Activated naive CD4-positive, alpha-beta T cell treated with anti-CD3 and anti-CD28 coated beads, Interleukin-2, amount 50 U/mL, for 24 hours (primary cell): Measurements from ENCODE around the gene C8B.

Source experiments
- H3K27ac Mint-ChIP-seq: one replicate; pipeline ENCODE4 v1.8.0; 2021; ENCODE audit warnings: mild to moderate bottlenecking, mixed read lengths
- H3K27me3 Mint-ChIP-seq: one replicate; pipeline ENCODE4 v1.8.0; 2021; ENCODE audit warnings: mixed read lengths
- H3K36me3 Mint-ChIP-seq: one replicate; pipeline ENCODE4 v1.8.0; 2021; ENCODE audit warnings: mixed read lengths
- H3K4me1 Mint-ChIP-seq: one replicate; pipeline ENCODE4 v1.8.0; 2021; ENCODE audit warnings: mixed read lengths
- H3K4me3 Mint-ChIP-seq: one replicate; pipeline ENCODE4 v1.8.0; 2021; ENCODE audit warnings: mild to moderate bottlenecking, mixed read lengths
- H3K9me3 Mint-ChIP-seq: one replicate; pipeline ENCODE4 v1.8.0; 2021; ENCODE audit warnings: mixed read lengths

Gene C8B

DNA sequence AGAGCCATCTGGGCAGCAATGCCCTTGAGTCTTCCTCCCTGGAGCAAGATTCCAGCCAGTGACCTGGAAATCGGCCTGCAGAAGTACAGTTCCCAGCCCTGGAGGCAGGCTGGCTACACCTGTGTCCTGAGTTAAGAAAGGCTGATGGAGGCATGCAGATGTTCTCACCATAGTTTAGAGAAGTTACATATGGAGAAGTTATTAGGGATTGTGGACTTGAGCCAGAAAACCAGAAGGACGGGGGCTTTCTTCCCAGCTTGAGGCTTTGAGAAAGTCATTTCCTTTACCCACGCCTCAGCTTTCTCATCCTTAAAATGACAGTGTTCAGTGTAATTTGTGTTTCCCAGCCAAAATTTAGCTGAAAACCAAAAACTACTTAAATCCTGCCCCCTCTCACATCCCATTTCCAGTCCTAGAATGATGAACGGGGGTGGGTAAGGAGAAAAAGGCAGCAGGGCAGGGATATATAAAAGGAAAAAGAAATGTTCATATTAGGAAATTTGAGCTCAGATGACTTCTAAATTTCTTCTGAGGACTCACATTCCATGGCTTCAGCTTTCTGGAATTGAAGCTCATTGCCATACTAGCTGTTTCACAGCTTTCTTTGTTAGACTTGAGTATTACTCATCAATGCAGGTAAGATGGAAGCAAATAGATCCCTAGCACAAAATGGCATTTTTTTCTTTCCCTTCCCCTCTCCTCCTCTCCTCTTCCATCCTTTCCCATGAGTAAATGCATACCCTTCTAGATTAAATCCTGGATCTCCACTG, 14.4 kb upstream of the C8B start:
- Mint-ChIP-seq H3K27ac (no peak overlapping the region), H3K9me3 (no peaks in the 10 kb centered on the region), H3K27me3 (no peaks in the 10 kb centered on the region), H3K4me3 (no peak overlapping the region), H3K36me3 (no peaks in the 10 kb centered on the region), H3K4me1 (no peaks in the 10 kb centered on the region)

DNA sequence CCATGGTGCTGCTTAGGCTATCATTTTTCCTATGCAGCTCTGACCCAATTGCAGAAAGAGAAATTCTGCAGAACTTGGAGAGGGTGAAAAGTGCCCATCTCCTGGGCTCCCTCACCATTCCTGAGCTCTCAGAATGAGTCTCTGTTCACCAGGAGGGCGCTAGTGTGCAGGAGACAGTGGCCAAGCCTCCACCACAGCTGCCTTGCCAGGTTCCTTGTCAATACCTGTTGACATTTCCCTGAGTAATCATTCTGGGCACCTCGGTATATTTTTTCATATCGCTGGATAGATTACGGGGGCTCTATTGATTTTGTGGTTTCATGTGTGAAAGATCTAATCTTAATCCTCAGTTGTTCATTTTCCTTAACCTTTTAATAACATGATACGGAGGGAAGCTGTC, 13.0 kb upstream of the C8B start:
- Mint-ChIP-seq H3K36me3 (no peaks in the 10 kb centered on the region), H3K9me3 (no peaks in the 10 kb centered on the region), H3K4me1 (no peaks in the 10 kb centered on the region), H3K4me3 (no peak overlapping the region), H3K27me3 (no peaks in the 10 kb centered on the region), H3K27ac (no peak overlapping the region)

DNA sequence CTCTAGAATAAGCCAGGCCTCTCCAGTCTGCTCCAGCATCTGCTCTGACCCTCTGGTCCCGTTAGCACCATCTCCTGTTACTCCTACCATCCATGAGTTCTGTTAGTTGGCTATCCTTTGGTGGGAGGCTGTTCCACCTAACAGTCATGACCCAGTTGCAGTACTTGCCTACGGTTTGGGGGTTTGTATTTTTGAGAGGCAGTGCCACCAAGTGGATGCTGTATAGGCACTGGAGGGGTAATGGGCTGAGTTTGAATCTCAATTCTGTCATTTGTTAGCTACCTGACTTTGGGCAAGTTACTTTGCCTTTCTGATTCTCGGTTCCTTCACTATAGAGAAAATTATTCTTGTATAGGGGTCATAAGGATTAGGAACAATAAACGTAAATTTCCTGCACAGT, 12.1 kb upstream of the C8B start:
- H3K4me1 Mint-ChIP-seq: no peaks in the 10 kb centered on the region
- H3K27me3 Mint-ChIP-seq: no peaks in the 10 kb centered on the region
- H3K27ac Mint-ChIP-seq: no peak overlapping the region
- H3K9me3 Mint-ChIP-seq: no peaks in the 10 kb centered on the region
- no peaks in the 10 kb centered on the region for H3K36me3 Mint-ChIP-seq
- H3K4me3 Mint-ChIP-seq: no peak overlapping the region

DNA sequence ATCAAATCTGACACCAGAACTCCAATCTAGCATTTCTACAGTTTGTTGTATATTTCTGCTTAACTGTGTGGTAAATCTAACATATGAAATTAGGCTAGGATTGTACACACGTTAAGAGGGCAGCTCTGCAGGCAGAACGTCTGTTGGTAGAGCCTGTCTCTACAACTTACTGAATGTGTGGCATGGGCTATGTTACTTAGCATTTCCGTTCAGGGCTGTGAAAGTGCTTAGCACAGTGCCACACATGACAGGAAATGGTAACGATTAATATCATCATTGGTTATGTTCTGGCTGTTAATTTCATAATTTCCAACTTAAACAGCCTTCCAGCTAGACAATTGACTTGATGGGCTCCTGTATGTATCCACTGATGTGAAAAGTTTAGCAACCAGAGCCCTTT, 9.6 kb upstream of the C8B start:
- Mint-ChIP-seq H3K4me3 (no peak overlapping the region), H3K27ac (no peak overlapping the region), H3K4me1 (no peaks in the 10 kb centered on the region), H3K36me3 (no peaks in the 10 kb centered on the region), H3K9me3 (no peaks in the 10 kb centered on the region), H3K27me3 (peaks cover 3% of the 10 kb centered on the region)

GRCh38 chr1:56973923-56974742, 8.3 kb upstream of the C8B start:
- Mint-ChIP-seq H3K27me3 (peaks cover 3% of the 10 kb centered on the region), H3K27ac (no peak overlapping the region), H3K4me3 (no peak overlapping the region), H3K4me1 (no peaks in the 10 kb centered on the region), H3K36me3 (no peaks in the 10 kb centered on the region), H3K9me3 (no peaks in the 10 kb centered on the region)

- Mint-ChIP-seq H3K27ac (no peak overlapping the region), H3K9me3 (peaks cover 4% of the 10 kb centered on the region), H3K27me3 (peaks cover 5% of the 10 kb centered on the region), H3K4me1 (no peaks in the 10 kb centered on the region), H3K4me3 (no peak overlapping the region), H3K36me3 (no peaks in the 10 kb centered on the region)
Measured at GRCh38 chr1:56972976-56973375, 7.2 kb upstream of the C8B start.

DNA sequence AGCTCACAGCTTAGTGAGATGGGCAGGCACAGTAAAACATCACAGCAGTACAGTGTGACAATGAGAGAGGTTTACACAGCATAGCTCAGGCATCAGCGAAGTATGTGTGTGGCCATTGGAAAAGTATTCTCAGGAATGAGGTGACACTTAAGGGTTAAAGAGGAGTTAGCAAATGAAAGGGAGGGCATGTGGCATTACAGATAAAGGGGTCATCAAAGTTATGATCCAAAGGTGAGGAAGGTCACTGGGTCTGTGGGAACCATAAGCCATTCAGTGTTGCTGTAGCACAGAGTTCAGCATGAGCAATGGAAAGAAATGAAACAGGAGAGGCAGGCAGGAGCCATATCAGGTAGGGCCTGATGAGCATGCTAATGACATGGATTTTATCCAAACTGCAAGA, 4.5 kb upstream of the C8B start:
- H3K4me3 Mint-ChIP-seq: no peak overlapping the region
- no peaks in the 10 kb centered on the region for H3K4me1 Mint-ChIP-seq
- H3K9me3 Mint-ChIP-seq: peaks cover 4% of the 10 kb centered on the region
- peaks cover 5% of the 10 kb centered on the region for H3K27me3 Mint-ChIP-seq
- H3K27ac Mint-ChIP-seq: no peak overlapping the region
- no peaks in the 10 kb centered on the region for H3K36me3 Mint-ChIP-seq

DNA sequence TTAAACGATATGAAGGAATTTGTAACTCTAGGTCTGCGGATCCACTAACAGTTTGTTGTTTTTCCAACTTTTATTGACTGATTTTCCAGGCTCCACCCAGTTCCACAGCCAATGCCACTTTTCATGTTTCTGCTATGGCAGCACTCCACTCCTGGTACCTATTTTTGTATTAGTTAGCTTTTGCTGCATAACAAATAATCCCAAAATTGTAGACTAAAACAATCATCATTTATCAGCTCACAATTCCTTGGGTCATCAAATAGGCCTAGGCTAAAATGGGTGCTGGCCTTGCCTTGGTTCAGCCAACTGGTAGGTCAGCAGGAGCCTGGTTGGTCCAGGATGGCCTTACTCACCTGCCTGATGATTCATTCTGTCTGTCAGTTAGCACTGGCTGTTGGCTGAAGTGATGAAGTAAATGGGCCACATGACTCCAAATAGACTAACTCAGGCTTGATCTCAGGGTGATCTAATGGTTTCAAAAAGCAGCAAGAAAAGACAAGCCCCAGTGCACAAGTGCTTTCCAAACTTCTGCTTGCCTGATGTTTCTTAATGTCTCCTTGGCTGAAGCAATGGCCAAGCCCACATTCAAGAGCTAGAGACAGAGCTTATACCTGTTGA, 3.2 kb upstream of the C8B start:
- peaks cover 4% of the 10 kb centered on the region for H3K9me3 Mint-ChIP-seq

DNA sequence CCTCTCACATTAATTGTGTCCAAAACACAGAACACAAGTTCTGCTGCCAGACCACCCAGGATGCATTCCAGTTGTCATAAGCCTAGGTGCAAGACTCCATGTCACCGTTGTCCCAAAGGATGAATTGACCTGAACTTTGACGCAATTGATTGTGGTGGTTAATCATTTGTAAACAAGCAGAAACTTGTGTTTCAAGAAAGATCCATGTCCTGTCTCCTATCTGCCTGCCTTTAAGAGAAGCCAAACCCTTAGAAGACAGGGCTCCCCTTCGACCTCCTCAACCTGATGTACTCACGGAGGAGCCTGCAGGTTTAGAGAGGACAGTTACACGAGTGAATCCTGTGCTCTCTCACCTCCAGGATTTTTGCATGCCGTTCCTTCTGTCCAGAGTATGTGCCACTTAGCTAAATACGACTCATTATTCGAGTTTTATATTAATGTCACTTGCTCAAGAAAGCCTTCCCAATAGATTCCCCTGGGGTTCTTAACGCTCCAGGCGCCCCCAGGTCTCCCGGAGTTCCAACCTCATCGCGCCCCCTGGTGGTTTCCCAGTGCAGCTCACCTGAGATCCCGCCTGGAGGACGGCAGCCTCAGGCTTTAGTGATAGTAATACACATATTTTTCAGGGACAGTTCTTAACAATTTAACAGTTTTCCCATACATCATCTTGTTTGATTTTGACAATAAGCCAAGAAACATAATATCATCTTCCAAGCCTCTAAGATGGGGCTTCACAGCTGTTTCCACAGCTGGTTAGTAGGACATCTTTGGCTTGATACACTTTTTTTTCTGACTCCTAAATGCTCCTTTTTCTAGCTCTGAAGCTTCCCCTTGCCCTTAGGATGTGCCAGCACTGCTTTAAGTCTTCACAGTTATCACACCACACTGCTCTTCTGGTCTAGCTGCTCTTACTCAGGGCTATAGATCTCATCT, 2.4 kb upstream of the C8B start:
- no peak overlapping the region for H3K4me3 Mint-ChIP-seq
- peaks cover 4% of the 10 kb centered on the region for H3K9me3 Mint-ChIP-seq
- no peaks in the 10 kb centered on the region for H3K36me3 Mint-ChIP-seq
- H3K4me1 Mint-ChIP-seq: no peaks in the 10 kb centered on the region
- H3K27me3 Mint-ChIP-seq: peaks cover 7% of the 10 kb centered on the region
- no peak overlapping the region for H3K27ac Mint-ChIP-seq

More for the DNA sequence above, 3.2 kb upstream of the C8B start:
- H3K27ac Mint-ChIP-seq: no peak overlapping the region
- H3K36me3 Mint-ChIP-seq: no peaks in the 10 kb centered on the region
- H3K27me3 Mint-ChIP-seq: peaks cover 7% of the 10 kb centered on the region
- H3K4me1 Mint-ChIP-seq: no peaks in the 10 kb centered on the region
- no peak overlapping the region for H3K4me3 Mint-ChIP-seq

DNA sequence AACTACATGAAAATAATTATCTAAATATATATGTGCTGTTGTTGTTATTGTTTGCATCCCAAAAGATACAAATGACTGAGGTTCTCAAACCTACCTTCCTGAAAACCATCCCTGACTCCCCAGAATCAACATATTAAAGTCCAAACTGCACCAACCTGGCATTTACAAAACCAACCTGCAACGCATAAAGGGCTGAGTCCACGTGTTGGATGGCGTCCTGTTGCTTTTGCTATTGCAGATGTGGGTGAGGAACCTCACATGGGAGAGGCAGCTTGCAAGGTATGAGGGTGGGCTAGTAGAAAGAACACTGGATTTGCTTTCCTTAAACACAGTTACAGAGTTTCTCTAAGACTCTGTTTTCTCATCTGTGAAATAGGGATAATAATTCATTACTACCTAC, 1.5 kb upstream of the C8B start:
- peaks cover 4% of the 10 kb centered on the region for H3K27me3 Mint-ChIP-seq
- H3K4me3 Mint-ChIP-seq: no peak overlapping the region
- H3K4me1 Mint-ChIP-seq: no peaks in the 10 kb centered on the region
- peaks cover 4% of the 10 kb centered on the region for H3K9me3 Mint-ChIP-seq
- no peak overlapping the region for H3K27ac Mint-ChIP-seq
- H3K36me3 Mint-ChIP-seq: no peaks in the 10 kb centered on the region

DNA sequence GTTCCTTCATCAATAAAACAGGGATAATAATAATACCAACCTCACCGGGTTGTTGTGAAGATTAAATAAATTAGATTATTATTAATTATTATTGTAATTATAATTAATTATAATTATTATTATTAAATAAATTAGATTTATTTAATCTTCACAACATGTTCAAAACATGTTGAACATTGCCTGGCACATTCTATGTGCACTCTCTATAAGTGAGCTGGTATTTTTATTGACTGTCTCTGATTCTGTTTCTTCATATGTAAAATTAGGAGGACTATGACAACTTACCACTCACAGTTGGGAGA, 834 bp upstream of the C8B start:
- Mint-ChIP-seq H3K27ac (no peak overlapping the region), H3K4me3 (no peak overlapping the region), H3K27me3 (peaks cover 4% of the 10 kb centered on the region), H3K36me3 (no peaks in the 10 kb centered on the region), H3K9me3 (peaks cover 4% of the 10 kb centered on the region), H3K4me1 (no peaks in the 10 kb centered on the region)

GRCh38 chr1:56965191-56965590, 624 bp downstream of the C8B start:
- no peaks in the 10 kb centered on the region for H3K36me3 Mint-ChIP-seq
- no peak overlapping the region for H3K4me3 Mint-ChIP-seq
- H3K4me1 Mint-ChIP-seq: no peaks in the 10 kb centered on the region
- peaks cover 4% of the 10 kb centered on the region for H3K27me3 Mint-ChIP-seq
- peaks cover 4% of the 10 kb centered on the region for H3K9me3 Mint-ChIP-seq
- H3K27ac Mint-ChIP-seq: no peak overlapping the region

DNA sequence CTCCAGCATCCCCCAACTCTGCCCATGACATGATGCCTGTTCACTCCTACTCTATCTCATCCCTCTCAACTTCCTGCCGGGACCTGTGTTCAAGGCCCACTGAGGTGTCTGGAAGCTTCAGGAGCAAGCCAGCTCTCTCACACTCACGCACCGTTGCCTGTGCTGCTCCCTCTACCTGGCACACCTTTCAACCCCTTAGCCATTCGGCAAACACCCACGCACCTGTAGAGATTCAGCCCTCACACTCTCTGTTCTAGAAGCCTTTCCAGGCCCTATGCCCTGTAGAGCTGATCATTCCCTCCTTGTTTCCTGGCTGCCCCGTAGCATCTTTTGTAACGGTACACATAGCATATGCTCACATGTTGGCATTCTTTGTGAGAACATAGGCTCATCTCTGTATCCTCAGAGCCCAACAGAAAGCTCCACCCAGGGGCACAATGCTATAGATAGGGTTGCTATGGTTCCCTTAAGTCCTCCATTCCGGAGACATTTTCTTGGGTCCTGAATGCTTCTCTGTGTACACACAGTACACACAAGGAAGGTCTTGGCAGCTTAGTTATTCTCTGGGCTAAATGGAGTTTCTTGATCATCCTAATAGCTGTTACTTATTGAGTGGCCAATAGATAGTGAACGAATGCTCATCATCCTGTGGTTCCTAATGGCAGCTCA, 1.3 kb downstream of the C8B start:
- H3K36me3 Mint-ChIP-seq: no peaks in the 10 kb centered on the region
- peaks cover 4% of the 10 kb centered on the region for H3K27me3 Mint-ChIP-seq
- no peaks in the 10 kb centered on the region for H3K4me1 Mint-ChIP-seq
- no peak overlapping the region for H3K4me3 Mint-ChIP-seq
- H3K27ac Mint-ChIP-seq: no peak overlapping the region
- peaks cover 4% of the 10 kb centered on the region for H3K9me3 Mint-ChIP-seq

DNA sequence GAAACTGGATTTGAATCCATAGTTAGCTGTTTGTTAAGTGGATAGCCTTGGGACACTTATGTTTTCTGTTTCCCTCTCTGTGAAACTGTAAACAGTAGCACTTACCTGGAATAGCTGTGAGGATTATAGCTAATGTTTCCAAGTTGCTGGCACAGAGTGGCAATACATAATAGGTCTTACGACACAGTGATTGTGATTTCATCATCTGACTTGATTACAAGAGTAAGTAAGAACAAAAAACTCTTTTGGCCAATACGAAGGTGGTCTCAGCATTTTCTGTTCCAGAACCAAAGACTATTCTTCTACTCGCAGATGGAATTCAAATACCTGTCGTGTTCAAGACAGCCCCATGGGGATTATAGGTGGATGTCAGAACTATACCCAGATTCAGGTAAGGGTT, 2.1 kb downstream of the C8B start:
- no peaks in the 10 kb centered on the region for H3K36me3 Mint-ChIP-seq
- H3K4me3 Mint-ChIP-seq: no peak overlapping the region
- H3K27me3 Mint-ChIP-seq: peaks cover 4% of the 10 kb centered on the region
- no peaks in the 10 kb centered on the region for H3K4me1 Mint-ChIP-seq
- no peak overlapping the region for H3K27ac Mint-ChIP-seq
- H3K9me3 Mint-ChIP-seq: peaks cover 2% of the 10 kb centered on the region

GRCh38 chr1:56961426-56961825, 4.4 kb downstream of the C8B start:
- Mint-ChIP-seq H3K9me3 (peaks cover 6% of the 10 kb centered on the region), H3K4me3 (no peak overlapping the region), H3K27me3 (peaks cover 4% of the 10 kb centered on the region), H3K36me3 (no peaks in the 10 kb centered on the region), H3K4me1 (no peaks in the 10 kb centered on the region), H3K27ac (no peak overlapping the region)
